GM21515 (cell line): Measurements from ENCODE around the gene COL6A1.

Experiments used
- ATAC-seq: cut with Tn5 transposase; IDR thresholded peaks from one replicate; pipeline ENCODE4 v1.9.1; 2021; ENCODE audit not compliant: unreplicated experiment

Gene COL6A1

DNA sequence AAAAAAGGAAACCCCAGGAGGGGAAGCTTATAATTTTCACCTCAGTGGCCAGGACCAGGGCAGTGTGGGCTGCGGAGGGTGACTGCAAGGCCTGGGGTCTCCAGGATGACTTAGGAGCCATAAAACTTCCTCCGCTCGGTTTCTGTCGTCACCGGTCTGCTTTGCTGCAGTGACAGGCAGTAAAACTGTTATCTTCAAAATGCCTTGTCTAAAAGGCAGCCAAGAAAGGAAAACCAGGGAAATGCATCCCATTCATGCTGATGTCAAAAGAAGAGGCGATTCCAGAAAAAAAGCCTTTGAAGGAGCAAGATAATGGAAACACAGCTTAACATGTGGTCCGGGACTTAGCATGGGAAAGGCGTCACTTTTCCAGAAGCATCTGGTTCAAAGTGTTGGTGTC is 42.0 kb downstream of the COL6A1 start:
- no peak for ATAC-seq

- no peak for ATAC-seq
These were observed 42.6 kb downstream of the COL6A1 start for GRCh38 chr21:46024141-46024540.

DNA sequence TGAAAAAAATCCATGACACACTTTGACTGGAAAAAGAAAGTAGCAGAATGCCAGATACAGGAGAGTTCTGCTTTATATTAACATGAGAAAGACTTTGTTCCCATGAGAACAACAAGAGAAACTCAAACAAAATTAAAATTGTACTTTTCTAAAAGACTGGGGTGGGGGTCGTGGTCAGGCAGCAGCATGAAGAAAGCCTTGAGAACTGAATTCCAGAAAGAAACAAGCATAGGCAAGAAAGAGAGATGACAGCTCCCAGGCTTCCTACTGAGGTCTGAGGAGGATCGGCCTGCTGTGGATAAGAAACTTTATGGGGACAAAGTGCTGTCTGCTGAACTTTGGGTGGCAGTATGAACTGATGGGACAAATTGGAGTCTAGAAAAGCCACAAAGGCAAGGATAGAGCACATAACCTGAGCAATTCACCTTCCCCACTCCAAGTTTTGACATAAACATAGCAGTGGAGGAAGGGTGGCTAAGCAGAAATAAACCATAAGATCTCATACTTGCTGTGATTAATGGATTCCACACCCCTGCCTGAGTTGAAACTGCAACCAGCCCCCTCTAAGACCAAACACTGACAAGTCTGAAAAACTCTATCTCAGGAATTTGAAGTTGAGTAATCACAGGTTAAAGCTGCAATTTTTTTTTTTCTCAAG is 43.7 kb downstream of the COL6A1 start:
- no peak for ATAC-seq

- no peak for ATAC-seq
These were observed 46.4 kb downstream of the COL6A1 start for GRCh38 chr21:46027851-46028493.

DNA sequence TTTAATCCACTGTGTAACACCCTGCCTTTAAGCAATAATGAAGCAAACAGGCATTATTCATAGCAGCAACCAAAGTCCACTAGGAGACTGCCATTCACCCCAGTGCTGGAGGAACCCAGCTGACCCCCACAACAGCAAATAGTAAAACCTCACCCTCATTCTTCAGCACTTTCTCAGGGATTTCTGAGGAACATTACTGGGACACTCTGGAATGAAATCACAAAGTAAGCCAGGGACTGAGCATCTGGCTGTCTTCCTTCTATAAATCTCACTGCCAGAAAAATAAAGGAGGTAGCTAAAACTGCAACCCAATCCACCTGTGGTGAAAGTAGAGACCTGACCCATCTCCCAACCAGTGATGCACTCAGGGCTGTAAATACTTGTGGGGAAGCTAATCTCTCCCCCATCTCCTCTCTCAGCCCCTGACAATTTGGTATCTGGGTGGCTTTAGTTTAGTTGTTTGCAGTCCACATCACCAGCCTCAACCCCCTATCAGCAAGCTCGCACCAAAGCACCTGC is 47.1 kb downstream of the COL6A1 start:
- no peak for ATAC-seq

DNA sequence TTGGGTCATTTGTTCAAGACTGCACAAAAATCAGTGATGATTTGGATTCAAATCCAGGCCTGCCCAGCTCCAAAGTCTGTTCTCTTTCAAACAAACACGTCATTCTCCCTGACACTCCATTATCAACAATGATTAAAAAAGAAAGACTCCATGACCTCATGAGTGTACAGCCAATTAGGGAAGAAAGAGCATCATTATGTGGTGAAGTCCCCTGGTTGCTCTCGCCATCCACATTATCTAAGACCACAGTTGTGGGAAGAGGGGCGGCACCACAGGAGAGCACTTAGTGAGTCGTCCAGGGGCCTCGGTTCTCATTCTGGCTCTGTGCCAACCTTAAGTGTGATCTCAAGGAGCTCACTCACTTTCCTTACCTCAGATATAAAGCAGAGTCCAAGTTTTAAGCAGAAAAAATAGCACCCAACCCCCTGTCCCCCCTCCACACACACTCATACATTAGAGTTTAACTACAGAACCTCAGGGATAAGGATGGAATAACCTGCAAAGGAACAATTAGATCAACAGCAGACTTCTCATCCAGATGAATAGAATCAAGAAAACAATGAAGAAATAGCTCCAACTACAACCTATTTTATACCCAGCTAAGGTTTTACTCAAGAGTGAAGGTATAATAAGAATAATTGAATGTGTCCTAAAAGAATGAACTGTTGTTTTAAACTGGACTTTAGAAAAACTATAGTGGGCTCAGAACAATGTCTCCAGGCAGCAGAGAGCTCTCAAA is 47.8 kb downstream of the COL6A1 start:
- ATAC-seq, result no peak

GRCh38 chr21:46031484-46031883 is 49.9 kb downstream of the COL6A1 start:
- ATAC-seq, result no peak

DNA sequence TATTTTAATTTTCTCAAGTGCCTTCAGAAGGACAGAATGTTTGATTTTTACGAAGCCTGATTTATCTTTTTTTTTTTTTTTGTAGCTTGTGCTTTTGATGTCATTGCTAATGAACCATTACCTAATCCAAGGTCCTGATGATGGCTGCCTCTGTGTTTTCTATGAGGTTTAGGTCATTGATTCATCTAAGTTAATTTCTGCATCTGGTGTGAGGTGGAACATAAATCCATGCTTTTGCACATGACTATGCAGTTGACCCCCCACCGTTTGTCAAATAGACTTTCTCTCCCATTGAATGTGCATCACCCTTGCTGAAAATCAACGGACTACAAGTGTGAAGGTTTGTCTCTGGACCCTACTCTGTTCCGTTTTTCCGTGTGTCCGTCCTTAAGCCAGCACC is 50.5 kb downstream of the COL6A1 start:
- no peak for ATAC-seq

DNA sequence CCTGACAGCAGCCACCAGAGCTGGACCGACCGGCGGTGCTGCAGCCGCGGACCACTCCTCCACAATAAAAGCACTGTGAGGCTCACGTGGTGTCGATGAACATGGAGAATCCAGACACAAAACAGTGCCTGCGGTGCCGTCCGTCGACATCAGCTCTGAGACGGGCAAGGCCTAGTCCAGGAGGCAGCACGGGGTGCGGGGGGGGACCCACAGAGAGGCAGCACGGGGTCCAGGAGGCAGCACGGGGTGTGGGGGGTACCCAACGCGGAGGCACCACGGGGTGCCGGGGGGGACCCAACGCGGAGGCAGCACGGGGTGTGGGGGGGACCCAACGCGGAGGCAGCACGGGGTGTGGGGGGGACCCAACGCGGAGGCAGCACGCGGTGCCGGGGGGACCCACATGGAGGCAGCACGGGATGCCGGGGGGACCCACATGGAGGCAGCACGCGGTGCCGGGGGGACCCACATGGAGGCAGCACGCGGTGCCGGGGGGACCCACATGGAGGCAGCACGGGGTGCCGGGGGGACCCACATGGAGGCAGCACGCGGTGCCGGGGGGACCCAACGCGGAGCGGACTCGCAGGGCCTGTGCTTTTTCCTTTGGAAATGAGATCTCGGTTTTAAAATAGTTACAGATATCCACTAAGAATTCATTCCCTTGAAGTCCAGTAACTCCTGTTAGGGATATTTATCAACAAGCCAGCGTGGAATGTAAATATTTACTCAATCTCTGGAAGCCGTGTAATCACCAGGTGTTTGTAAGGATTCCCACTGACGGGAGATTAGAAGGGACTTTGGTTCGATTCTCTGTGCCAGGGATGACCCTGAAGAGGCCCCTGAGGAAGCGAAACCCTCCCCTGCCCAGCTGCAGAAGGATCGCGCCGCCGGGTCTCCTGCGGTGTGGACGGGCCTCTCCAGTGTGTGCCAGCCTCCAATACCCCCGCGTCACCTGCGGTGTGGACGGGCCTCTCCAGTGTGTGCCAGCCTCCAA is 52.1 kb downstream of the COL6A1 start:
- ATAC-seq, result no peak

- ATAC-seq, result no peak
These were observed 54.5 kb downstream of the COL6A1 start for GRCh38 chr21:46035809-46036695.

- no peak for ATAC-seq
These were observed 55.2 kb downstream of the COL6A1 start for GRCh38 chr21:46036696-46037330.

DNA sequence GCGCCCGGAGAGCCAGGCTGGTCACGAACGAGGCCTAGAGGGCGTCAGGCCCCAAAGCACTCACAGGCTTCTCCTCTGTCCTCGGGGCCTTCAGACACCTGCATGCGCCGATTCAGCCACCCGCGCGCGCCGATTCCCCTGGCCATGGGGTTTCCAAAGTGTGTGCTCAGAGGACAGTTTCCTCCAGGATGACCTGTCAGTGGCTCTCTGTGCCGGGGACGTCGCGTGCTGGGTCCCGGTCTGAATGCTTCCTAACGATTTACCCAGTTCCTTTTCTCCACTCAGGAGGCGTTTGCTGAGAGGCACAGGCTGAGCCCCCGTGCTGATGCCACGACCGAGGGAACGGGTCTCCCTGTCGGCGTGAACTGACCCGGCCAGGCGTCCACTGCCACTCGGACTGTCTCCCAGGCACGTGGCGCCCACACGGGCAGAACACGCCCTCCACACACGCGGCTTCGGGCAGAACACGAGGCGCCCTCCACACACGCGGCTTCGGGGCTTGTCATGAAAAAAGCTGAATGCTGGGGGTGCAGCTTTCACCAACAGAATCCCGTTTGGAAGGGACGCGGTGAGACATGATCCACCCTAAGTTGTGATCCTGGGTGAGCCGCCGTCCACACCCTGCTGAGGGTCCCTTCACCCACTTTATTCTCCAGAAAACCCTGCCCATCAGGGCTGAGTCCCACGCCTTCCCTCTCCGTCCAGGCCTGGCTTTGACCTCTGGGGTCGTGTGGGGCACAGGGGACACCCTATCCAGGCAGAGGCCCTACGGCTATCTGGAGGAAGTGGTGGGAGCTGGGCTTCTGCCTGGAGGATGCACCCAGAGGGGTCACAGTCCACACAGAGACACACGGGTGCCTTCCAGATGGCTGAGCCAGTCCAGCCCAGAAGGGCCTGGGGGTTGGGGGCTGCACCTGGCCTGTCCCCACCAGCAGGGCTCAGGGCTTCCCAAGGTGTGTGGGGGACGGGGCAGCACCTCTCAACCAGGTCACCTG is 56.1 kb downstream of the COL6A1 start:
- no peak for ATAC-seq

DNA sequence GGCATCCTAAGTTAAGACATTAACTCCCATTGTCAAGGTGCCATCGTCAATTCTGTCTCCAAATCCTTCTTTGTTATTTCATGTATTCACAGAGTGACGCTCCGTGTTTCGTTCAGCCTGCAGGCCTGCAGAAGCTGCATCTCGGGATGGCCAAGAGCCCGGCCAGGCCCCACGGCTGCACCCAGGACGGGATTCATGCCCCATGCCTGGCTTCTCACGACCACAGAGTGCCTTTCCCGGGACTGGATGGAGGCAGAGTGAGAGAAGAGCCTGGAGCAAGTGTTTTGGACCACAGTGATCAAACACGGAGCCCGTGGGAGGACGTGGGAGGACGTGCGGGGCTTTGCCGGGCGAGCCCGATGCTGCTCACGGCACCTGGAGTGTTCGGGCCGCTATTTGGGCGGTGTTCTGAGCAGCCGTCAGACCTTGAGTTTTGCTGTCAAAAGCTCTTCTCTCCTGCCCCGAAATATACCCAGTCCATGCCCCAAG is 56.8 kb downstream of the COL6A1 start:
- no peak for ATAC-seq

DNA sequence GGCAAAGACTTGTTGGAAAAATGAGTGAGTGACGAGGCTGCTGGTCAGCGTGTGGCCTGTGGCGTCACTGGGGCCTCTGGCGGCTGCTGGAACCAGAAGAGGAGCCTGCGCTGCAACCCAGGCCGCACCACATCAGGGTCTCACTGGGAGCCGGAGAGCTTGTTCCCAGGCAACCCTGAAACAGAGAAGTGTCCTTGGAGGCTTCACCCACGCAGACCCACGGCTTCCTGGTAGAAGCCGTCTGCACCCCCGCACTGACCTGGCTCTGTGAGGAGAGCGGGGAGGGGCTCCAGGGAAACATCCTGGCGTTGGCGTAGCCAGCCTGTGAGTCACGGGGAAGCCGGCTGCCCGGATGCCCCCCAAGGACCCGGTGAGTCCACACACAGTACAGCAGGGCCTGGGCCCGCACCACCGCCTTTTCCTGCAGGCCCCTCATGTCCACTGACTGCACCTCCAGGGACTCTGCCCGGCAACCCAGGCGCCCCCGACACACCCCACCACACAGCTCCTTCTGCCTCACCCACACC is 57.4 kb downstream of the COL6A1 start:
- no peak for ATAC-seq

- ATAC-seq, result no peak
These were observed 58.5 kb downstream of the COL6A1 start for GRCh38 chr21:46039891-46040660.

GRCh38 chr21:46040707-46041106 is 59.1 kb downstream of the COL6A1 start:
- ATAC-seq, result no peak

GRCh38 chr21:46041183-46041582 is 59.6 kb downstream of the COL6A1 start:
- ATAC-seq, result no peak
